ENCODE measurements around the gene ALK.

ALK gene

GRCh38 chr2:29526587-29527586 lies 394.5 kb downstream of the ALK start:
- no peak for TF ChIP-seq CTCF (IDR thresholded peaks at IDR 0.05; ENCODE audit: borderline replicate concordance, insufficient read depth, low read depth, low read length)
- H3K4me3 ChIP-seq (ENCODE audit: low read depth, low read length) = no peak overlapping the region

- H3K4me3 ChIP-seq (ENCODE audit: low read depth, low read length) = no peak overlapping the region
- no peak for TF ChIP-seq CTCF (IDR thresholded peaks at IDR 0.05; ENCODE audit: borderline replicate concordance, insufficient read depth, low read depth, low read length)
Observed at GRCh38 chr2:29525921-29526320, 395.5 kb downstream of the ALK start.

GRCh38 chr2:29524652-29525051 lies 396.7 kb downstream of the ALK start:
- no peak for TF ChIP-seq CTCF (IDR thresholded peaks at IDR 0.05; ENCODE audit: borderline replicate concordance, insufficient read depth, low read depth, low read length)
- no peak overlapping the region for H3K4me3 ChIP-seq (ENCODE audit: low read depth, low read length)

GRCh38 chr2:29522951-29523669 lies 398.3 kb downstream of the ALK start:
- TF ChIP-seq CTCF (IDR thresholded peaks at IDR 0.05; ENCODE audit: borderline replicate concordance, insufficient read depth, low read depth, low read length) = no peak
- no peak overlapping the region for H3K4me3 ChIP-seq (ENCODE audit: low read depth, low read length)

GRCh38 chr2:29520001-29520400 lies 401.4 kb downstream of the ALK start:
- H3K4me3 ChIP-seq (ENCODE audit: low read depth, low read length) = no peak overlapping the region
- no peak for TF ChIP-seq CTCF (IDR thresholded peaks at IDR 0.05; ENCODE audit: borderline replicate concordance, insufficient read depth, low read depth, low read length)

- no peak overlapping the region for H3K4me3 ChIP-seq (ENCODE audit: low read depth, low read length)
- no peak for TF ChIP-seq CTCF (IDR thresholded peaks at IDR 0.05; ENCODE audit: borderline replicate concordance, insufficient read depth, low read depth, low read length)
Observed at GRCh38 chr2:29519338-29519925, 402.0 kb downstream of the ALK start.
